GM12872 (cell line): Measurements from ENCODE around the gene KRT6B.

Experiments used
- CTCF ChIP-seq: IDR thresholded peaks from 3 replicates; pipeline ENCODE4 v1.5.1; 2011; ENCODE audit warnings: low read depth, mild to moderate bottlenecking, low read length, moderate library complexity; ENCODE audit not compliant: insufficient read depth

The KRT6B gene

GRCh38 chr12:52401926-52402325, 50.0 kb downstream of the KRT6B start:
- no peak for TF ChIP-seq CTCF

GRCh38 chr12:52401526-52401925, 50.4 kb downstream of the KRT6B start:
- no peak for TF ChIP-seq CTCF

- TF ChIP-seq CTCF: no peak
Measured at GRCh38 chr12:52400906-52401305, 51.0 kb downstream of the KRT6B start.

- no peak for TF ChIP-seq CTCF
Measured at GRCh38 chr12:52399756-52400155, 52.2 kb downstream of the KRT6B start.

- TF ChIP-seq CTCF: no peak
Measured at GRCh38 chr12:52398176-52398575, 53.8 kb downstream of the KRT6B start.

GRCh38 chr12:52396656-52397055, 55.3 kb downstream of the KRT6B start:
- no peak for TF ChIP-seq CTCF
